ENCODE results near the gene PCNX2.

GRCh38 chr1:233006541-233006973 is 289.0 kb downstream of the PCNX2 start:
- TF ChIP-seq POLR2A (IDR thresholded peaks at IDR 0.05; ENCODE audit: low read length) (no peak), GATA1 (IDR thresholded peaks at IDR 0.05; ENCODE audit: low read depth, low read length) (no peak)
